Neural progenitor cell (in vitro differentiated cells): ENCODE measurements around the gene PPP6R3. TPM values are rescaled to one million over a fixed set of nuclear protein-coding genes. Genes with fewer than 3 reads are reported as not detected.

Source experiments
- DNase-seq: peaks from one replicate; pipeline ENCODE4 v3.0.0-alpha.2; 2016; ENCODE audit warnings: low spot score
- H2AFZ ChIP-seq: fragments of 200-600 bp; sonication (generic); replicated peaks from 2 replicates; pipeline ENCODE4 v1.6.1; 2016; ENCODE audit warnings: antibody characterized with exemption
- H3F3A ChIP-seq: fragments of 200-600 bp; sonication (generic); 2 replicates; pipeline ENCODE4 v1.6.1; 2016; ENCODE audit warnings: antibody characterized with exemption, low read depth
- H3K27ac ChIP-seq: fragments of 200-600 bp; sonication (generic); 2 replicates; pipeline ENCODE4 v1.5.1; 2016; ENCODE audit warnings: mild to moderate bottlenecking
- H3K27me3 ChIP-seq: fragments of 200-600 bp; sonication (generic); 2 replicates; pipeline ENCODE4 v1.6.1; 2016; ENCODE audit warnings: mild to moderate bottlenecking, moderate library complexity
- H3K36me3 ChIP-seq: fragments of 200-600 bp; sonication (generic); 2 replicates; pipeline ENCODE4 v1.5.1; 2016
- H3K4me1 ChIP-seq: fragments of 200-600 bp; sonication (generic); 2 replicates; pipeline ENCODE4 v1.6.1; 2016; ENCODE audit warnings: mixed run types
- H3K4me2 ChIP-seq: fragments of 200-600 bp; sonication (generic); 2 replicates; pipeline ENCODE4 v1.6.1; 2016
- H3K4me3 ChIP-seq: fragments of 200-600 bp; sonication (generic); 2 replicates; pipeline ENCODE4 v1.5.1; 2016
- H3K79me2 ChIP-seq: fragments of 200-600 bp; sonication (generic); 2 replicates; pipeline ENCODE4 v1.6.1; 2016; ENCODE audit warnings: low read depth
- H3K9ac ChIP-seq: fragments of 200-600 bp; sonication (generic); 2 replicates; pipeline ENCODE4 v1.6.1; 2016
- H3K9me3 ChIP-seq: fragments of 200-600 bp; sonication (generic); 2 replicates; pipeline ENCODE4 v1.5.1; 2016; ENCODE audit warnings: low read depth
- H4K20me1 ChIP-seq: fragments of 200-600 bp; sonication (generic); 2 replicates; pipeline ENCODE4 v1.6.1; 2016; ENCODE audit warnings: low read depth
- H3K27ac Mint-ChIP-seq: 3 replicates; pipeline ENCODE4 v1.8.0; 2021; ENCODE audit warnings: mixed read lengths
- H3K27me3 Mint-ChIP-seq: 2 replicates; pipeline ENCODE4 v1.8.0; 2022; ENCODE audit warnings: low read depth, mild to moderate bottlenecking, inconsistent platforms, moderate library complexity, mixed read lengths; ENCODE audit not compliant: insufficient read depth
- H3K36me3 Mint-ChIP-seq: 3 replicates; pipeline ENCODE4 v1.8.0; 2021; ENCODE audit warnings: mixed read lengths
- H3K4me1 Mint-ChIP-seq: 3 replicates; pipeline ENCODE4 v1.8.0; 2021; ENCODE audit warnings: mixed read lengths
- H3K4me3 Mint-ChIP-seq: 3 replicates; pipeline ENCODE4 v1.8.0; 2021; ENCODE audit warnings: mild to moderate bottlenecking, moderate library complexity, mixed read lengths
- H3K9me3 Mint-ChIP-seq: 3 replicates; pipeline ENCODE4 v1.8.0; 2020; ENCODE audit warnings: mixed read lengths
- CTCF ChIP-seq: fragments of 200-600 bp; sonication (generic); IDR thresholded peaks from 2 replicates; pipeline ENCODE4 v1.5.1; 2017; ENCODE audit warnings: antibody characterized with exemption, mild to moderate bottlenecking
- EZH2 ChIP-seq: fragments of 200-600 bp; sonication (generic); IDR thresholded peaks from 2 replicates; pipeline ENCODE4 v1.6.1; 2017; ENCODE audit warnings: antibody characterized with exemption, mild to moderate bottlenecking, moderate library complexity
- EZH2phosphoT487 ChIP-seq: fragments of 200-600 bp; sonication (generic); IDR thresholded peaks from 2 replicates; pipeline ENCODE4 v1.6.1; 2017; ENCODE audit warnings: antibody characterized with exemption
- total RNA-seq: library from RNA; depleted of rRNA; stranded (reverse); fragments of >200 nt; gene quantifications from 2 replicates; pipeline ENCODE4 v1.2.3, GENCODE V29; 2015; ENCODE audit warnings: low replicate concordance

The PPP6R3 gene
- total RNA-seq, 1 donor from 2014 or later = 197 TPM

- H3K36me3 Mint-ChIP-seq = peaks cover 40% of the 10 kb centered on the region
- no peak overlapping the region for H2AFZ ChIP-seq
- peaks cover 19% of the 10 kb centered on the region for H3K36me3 ChIP-seq
Measured at GRCh38 chr11:68575025-68575665, 114.6 kb downstream of the PPP6R3 start.

GRCh38 chr11:68579455-68579854 lies 118.9 kb downstream of the PPP6R3 start:
- H3K36me3 Mint-ChIP-seq = peaks cover 33% of the 10 kb centered on the region
- H3K27me3 Mint-ChIP-seq = no peaks in the 10 kb centered on the region
- peaks cover 32% of the 10 kb centered on the region for H4K20me1 ChIP-seq
- H3F3A ChIP-seq = peaks cover 16% of the 10 kb centered on the region
- H3K27ac ChIP-seq = no peak overlapping the region
- H3K9ac ChIP-seq = no peak overlapping the region
- H2AFZ ChIP-seq = no peak overlapping the region
- H3K4me3 ChIP-seq = no peak overlapping the region
- no peak overlapping the region for H3K4me2 ChIP-seq
- no peaks in the 10 kb centered on the region for H3K4me1 ChIP-seq
- no peak for DNase-seq
- no peaks in the 10 kb centered on the region for H3K4me1 Mint-ChIP-seq
- peaks cover 16% of the 10 kb centered on the region for H3K79me2 ChIP-seq
- H3K27me3 ChIP-seq = no peaks in the 10 kb centered on the region
- H3K9me3 Mint-ChIP-seq = no peaks in the 10 kb centered on the region
- H3K36me3 ChIP-seq = peaks cover 6% of the 10 kb centered on the region
- H3K27ac Mint-ChIP-seq = no peak overlapping the region
- no peaks in the 10 kb centered on the region for H3K9me3 ChIP-seq
- TF ChIP-seq EZH2 (no peak), EZH2phosphoT487 (no peak), CTCF (no peak)
- H3K4me3 Mint-ChIP-seq = no peak overlapping the region

More at GRCh38 chr11:68575025-68575665, 114.6 kb downstream of the PPP6R3 start:
- Mint-ChIP-seq H3K27ac (no peak overlapping the region), H3K4me3 (no peak overlapping the region), H3K27me3 (no peaks in the 10 kb centered on the region), H3K9me3 (no peaks in the 10 kb centered on the region), H3K4me1 (no peaks in the 10 kb centered on the region)
- TF ChIP-seq EZH2phosphoT487 (no peak), CTCF (no peak), EZH2 (no peak)
- H3K9ac ChIP-seq = no peak overlapping the region
- no peaks in the 10 kb centered on the region for H3K27me3 ChIP-seq
- peaks cover 14% of the 10 kb centered on the region for H4K20me1 ChIP-seq
- H3K4me2 ChIP-seq = no peak overlapping the region
- H3K79me2 ChIP-seq = peaks cover 32% of the 10 kb centered on the region
- H3K27ac ChIP-seq = no peak overlapping the region
- no peaks in the 10 kb centered on the region for H3K9me3 ChIP-seq
- no peak for DNase-seq
- H3K4me1 ChIP-seq = no peaks in the 10 kb centered on the region
- H3K4me3 ChIP-seq = no peak overlapping the region
- no peaks in the 10 kb centered on the region for H3F3A ChIP-seq

- no peaks in the 10 kb centered on the region for H3K27me3 ChIP-seq
- no peak overlapping the region for H3K4me3 Mint-ChIP-seq
- peaks cover 36% of the 10 kb centered on the region for H3K36me3 Mint-ChIP-seq
- H3F3A ChIP-seq = peaks cover 16% of the 10 kb centered on the region
- TF ChIP-seq EZH2 (no peak), CTCF (no peak), EZH2phosphoT487 (no peak)
- H3K9ac ChIP-seq = no peak overlapping the region
- no peak overlapping the region for H3K4me2 ChIP-seq
- no peak overlapping the region for H3K27ac Mint-ChIP-seq
- H4K20me1 ChIP-seq = peaks cover 40% of the 10 kb centered on the region
- no peak overlapping the region for H3K4me3 ChIP-seq
- H3K79me2 ChIP-seq = peaks cover 18% of the 10 kb centered on the region
- no peak overlapping the region for H3K27ac ChIP-seq
- no peaks in the 10 kb centered on the region for H3K9me3 ChIP-seq
- H3K27me3 Mint-ChIP-seq = peaks cover 2% of the 10 kb centered on the region
- no peaks in the 10 kb centered on the region for H3K9me3 Mint-ChIP-seq
- no peak for DNase-seq
- no peaks in the 10 kb centered on the region for H3K4me1 ChIP-seq
- H2AFZ ChIP-seq = no peak overlapping the region
- no peaks in the 10 kb centered on the region for H3K4me1 Mint-ChIP-seq
- peaks cover 2% of the 10 kb centered on the region for H3K36me3 ChIP-seq
Measured at GRCh38 chr11:68581439-68581838, 120.9 kb downstream of the PPP6R3 start.
